NCI-H2107 treated with DMSO at 0.1 percent for 48 hours (cell line): ENCODE data around the gene HACD2.

Experiments used
- DNase-seq: peaks from one replicate; lab custom pipeline; 2025; ENCODE audit not compliant: unreplicated experiment; lab: John Stamatoyannopoulos, UW

HACD2 gene

GRCh38 chr3:123449102-123449996, 135.5 kb downstream of the HACD2 start:
- no peak for DNase-seq

- DNase-seq: no peak
Measured at GRCh38 chr3:123448536-123449101, 136.2 kb downstream of the HACD2 start, which contains the start of gene ADCY5. Gene ADCY5 (minus strand): TSS chr3:123449090. CDS start chr3:123448545, 545 bp downstream.

GRCh38 chr3:123447749-123448517, 136.9 kb downstream of the HACD2 start:
- no peak for DNase-seq

- DNase-seq: no peak
Measured at GRCh38 chr3:123447416-123447748, 137.5 kb downstream of the HACD2 start.

- DNase-seq: no peak
Measured at GRCh38 chr3:123446610-123447109, 138.2 kb downstream of the HACD2 start.

- DNase-seq: no peak
Measured at GRCh38 chr3:123446210-123446609, 138.6 kb downstream of the HACD2 start.

- DNase-seq: no peak
Measured at GRCh38 chr3:123445702-123446101, 139.2 kb downstream of the HACD2 start.

- no peak for DNase-seq
Measured at GRCh38 chr3:123444744-123445143, 140.1 kb downstream of the HACD2 start.

GRCh38 chr3:123444023-123444422, 140.8 kb downstream of the HACD2 start:
- DNase-seq: no peak

- DNase-seq: no peak
Measured at GRCh38 chr3:123442908-123443307, 141.9 kb downstream of the HACD2 start.

- DNase-seq: no peak
Measured at GRCh38 chr3:123442125-123442524, 142.7 kb downstream of the HACD2 start.
